Measurements from ENCODE around the gene PLD4.
"Not testable (repeated sequence)": the region's sequence is repeated elsewhere in the genome, so short reads cannot be mapped to it uniquely, and the experiment has no call there.

Gene PLD4

DNA sequence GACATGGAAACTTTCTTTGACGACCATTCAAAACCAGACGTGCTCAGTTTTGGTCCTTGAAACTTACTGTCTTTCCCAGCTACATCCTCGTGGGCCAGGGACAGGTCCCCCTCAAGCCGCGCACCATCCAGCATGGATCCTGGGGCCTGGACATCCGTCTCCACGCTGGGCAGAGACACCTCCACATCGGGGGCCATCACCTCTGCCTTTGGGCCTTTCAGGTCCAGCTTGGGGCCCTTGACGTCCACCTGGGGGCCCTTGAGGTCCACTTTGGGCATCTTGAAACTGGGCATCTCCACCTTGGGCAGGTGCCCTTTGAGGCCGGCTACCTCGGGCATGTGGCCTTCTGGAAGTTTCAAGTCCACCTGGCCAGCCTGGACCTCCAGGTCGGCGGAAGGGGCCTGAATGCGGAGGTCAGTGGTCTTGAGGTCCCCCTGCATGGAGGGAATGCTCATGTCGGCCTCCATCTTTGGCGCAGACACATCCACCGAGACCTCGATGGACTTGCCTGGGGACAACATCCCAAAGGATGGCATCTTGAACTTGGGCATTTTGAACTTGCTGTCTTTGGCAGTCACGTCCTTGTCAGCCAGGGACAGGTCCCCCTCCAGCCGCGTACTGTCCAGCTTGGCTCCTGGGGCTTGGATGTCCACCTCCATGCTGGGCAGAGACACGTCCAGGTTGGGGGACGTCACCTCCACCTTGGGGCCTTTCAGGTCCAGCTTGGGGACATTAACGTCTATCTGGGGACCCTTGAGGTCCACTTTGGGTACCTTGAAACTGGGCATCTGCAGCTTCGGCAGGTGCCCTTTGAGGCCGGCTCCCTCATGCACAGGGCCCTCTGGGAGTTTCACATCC lies 17.1 kb downstream of the PLD4 start:
- DNase-seq (ENCODE audit: low read depth, low spot score), result no peak

GRCh38 chr14:104942586-104942985 lies 17.9 kb downstream of the PLD4 start:
- no peak for DNase-seq (ENCODE audit: low read depth, low spot score)

DNA sequence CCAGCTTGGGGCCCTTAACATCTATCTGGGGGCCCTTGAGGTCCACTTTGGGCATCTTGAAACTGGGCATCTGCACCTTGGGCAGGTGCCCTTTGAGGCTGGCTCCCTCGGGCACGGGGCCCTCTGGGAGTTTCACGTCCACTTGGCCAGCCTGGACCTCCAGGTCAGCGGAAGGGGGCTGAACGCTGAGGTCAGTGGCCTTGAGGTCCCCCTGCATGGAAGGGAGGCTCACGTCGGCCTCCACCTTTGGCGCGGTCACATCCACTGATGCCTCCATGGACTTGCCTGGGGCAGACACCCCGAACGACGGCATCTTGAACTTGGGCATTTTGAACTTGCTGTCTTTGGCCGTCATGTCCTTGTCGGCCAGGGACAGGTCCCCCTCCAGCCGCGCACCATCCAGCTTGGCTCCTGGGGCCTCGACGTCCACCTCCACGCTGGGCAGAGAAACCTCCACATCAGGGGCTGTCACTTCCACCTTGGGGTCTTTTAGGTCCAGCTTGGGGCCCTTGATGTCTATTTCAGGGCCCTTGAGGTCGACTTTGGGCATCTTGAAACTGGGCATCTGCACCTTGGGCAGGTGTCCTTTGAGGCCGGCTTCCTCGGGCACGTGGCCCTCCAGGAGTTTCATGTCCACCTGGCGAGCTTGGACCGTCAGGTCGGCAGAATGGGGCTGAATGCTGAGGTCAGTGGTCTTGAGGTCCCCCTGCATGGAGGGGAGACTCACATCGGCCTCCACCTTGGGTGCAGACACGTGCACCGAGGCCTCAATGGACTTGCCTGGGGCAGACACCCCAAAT lies 18.7 kb downstream of the PLD4 start:
- DNase-seq (ENCODE audit: low read depth, low spot score), result not testable (repeated sequence)

GRCh38 chr14:104944016-104944308 lies 19.3 kb downstream of the PLD4 start:
- DNase-seq (ENCODE audit: low read depth, low spot score), result not testable (repeated sequence)

DNA sequence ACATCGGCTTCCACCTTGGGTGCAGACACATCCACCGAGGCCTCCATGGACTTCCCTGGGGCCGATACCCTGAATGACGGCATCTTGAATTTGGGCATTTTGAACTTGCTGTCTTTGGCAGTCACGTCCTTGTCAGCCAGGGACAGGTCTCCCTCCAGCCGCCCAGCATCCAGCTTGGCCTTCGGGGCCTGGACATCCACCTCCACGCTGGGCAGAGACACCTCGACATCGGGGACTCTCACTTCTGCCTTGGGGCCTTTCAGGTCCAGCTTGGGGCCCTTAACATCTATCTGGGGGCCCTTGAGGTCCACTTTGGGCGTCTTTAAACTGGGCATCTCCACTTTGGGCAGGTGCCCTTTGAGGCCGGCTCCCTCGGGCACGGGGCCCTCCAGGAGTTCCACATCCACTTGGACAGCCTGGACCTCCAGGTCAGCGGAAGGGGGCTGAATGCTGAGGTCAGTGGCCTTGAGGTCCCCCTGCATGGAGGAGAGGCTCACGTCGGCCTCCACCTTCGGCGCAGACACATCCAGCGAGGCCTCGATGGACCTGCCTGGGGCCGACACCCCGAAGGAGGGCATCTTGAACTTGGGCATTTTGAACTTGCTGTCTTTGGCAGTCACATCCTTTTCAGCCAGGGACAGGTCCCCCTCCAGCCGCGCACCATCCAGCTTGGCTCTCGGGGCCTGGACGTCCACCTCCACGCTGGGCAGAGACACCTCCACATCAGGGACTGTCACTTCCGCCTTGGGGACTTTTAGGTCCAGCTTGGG lies 19.9 kb downstream of the PLD4 start:
- not testable (repeated sequence) for DNase-seq (ENCODE audit: low read depth, low spot score)

DNA sequence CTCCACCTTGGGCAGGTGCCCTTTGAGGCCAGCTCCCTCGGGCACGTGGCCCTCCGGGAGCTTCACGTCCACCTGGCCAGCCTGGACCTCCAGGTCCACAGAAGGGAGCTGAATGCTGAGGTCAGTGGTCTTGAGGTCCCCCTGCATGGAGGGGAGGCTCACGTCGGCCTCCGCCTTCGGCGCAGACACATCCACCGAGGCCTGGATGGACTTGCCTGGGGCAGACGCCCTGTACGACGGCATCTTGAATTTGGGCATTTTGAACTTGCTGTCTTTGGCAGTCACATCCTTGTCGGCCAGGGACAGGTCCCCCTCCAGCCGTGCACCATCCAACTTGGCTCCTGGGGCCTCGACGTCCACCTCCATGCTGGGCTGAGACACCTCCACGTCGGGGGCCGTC lies 20.6 kb downstream of the PLD4 start:
- DNase-seq (ENCODE audit: low read depth, low spot score), result not testable (repeated sequence)

DNA sequence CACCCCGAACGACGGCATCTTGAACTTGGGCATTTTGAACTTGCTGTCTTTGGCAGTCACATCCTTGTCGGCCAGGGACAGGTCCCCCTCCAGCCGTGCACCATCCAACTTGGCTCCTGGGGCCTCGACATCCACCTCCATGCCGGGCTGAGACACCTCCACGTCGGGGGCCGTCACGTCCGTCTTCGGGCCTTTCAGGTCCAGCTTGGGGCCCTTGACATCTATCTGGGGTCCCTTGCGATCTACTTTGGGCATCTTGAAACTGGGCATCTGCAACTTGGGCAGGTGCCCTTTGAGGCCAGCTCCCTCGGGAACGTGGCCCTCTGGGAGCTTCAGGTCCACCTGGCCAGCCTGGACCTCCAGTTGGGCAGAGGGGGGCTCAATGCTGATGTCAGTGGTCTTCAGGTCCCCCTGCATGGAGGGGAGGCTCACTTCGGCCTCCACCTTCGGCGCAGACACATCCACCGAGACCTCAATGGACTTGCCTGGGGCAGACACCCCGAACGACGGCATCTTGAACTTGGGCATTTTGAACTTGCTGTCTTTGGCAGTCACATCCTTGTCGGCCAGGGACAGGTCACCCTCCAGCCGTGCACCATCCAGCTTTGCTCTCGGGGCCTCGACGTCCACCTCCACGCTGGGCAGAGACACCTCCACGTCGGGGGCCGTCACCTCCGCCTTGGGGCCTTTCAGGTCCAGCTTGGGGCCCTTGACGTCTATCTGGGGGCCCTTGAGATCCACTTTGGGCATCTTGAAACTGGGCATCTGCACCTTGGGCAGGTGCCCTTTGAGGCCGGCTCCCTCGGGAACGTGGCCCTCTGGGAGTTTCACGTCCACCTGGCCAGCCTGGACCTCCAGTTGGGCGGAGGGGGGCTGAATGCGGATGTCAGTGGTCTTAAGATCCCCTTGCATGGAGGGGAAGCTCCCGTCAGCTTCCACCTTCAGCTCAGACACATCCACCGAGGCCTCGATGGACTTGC lies 21.6 kb downstream of the PLD4 start:
- not testable (repeated sequence) for DNase-seq (ENCODE audit: low read depth, low spot score)

- not testable (repeated sequence) for DNase-seq (ENCODE audit: low read depth, low spot score)
Measured at GRCh38 chr14:104947201-104947600, 22.5 kb downstream of the PLD4 start.

DNA sequence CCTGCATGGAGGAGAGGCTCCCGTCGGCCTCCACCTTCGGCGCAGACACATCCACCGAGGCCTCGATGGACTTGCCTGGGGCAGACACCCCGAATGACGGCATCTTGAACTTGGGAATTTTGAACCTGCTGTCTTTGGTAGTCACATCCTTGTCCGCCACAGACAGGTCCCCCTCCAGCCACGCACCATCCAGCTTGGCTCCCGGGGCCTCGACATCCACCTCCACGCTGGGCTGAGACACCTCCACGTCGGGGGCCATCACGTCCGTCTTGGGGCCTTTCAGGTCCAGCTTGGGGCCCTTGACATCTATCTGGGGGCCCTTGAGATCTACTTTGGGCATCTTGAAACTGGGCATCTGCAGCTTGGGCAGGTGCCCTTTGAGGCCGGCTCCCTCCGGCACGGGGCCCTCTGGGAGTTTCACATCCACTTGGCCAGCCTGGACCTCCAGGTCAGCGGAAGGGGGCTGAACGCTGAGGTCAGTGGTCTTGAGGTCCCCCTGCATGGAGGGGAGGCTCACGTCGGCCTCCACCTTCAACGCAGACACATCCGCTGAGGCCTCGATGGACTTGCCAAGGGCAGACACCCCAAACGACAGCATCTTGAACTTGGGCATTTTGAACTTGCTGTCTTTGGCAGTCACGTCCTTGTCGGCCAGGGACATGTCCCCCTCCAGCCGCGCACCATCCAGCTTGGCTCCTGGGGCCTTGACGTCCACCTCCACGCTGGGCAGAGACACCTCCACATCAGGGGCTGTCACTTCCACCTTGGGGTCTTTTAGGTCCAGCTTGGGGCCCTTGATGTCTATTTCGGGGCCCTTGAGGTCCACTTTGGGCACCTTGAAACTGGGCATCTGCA lies 23.4 kb downstream of the PLD4 start:
- not testable (repeated sequence) for DNase-seq (ENCODE audit: low read depth, low spot score)

- no peak for DNase-seq (ENCODE audit: low read depth, low spot score)
Measured at GRCh38 chr14:104948736-104949031, 24.0 kb downstream of the PLD4 start.

DNA sequence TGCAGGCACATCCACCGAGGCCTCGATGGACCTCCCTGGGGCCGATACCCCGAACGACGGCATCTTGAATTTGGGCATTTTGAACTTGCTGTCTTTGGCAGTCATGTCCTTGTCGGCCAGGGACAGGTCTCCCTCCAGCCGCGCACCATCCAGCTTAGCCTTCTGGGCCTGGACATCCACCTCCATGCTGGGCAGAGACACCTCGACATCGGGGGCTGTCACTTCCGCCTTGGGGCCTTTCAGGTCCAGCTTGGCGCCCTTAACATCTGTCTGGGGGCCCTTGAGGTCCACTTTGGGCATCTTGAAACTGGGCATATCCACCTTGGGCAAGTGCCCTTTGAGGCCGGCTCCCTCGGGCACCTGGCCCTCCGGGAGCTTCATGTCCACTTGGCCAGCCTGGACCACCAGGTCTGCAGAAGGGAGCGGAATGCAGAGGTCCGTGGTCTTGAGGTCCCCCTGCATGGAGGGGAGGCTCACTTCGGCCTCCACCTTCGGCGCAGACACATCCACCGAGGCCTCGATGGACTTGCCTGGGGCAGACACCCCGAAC lies 24.8 kb downstream of the PLD4 start:
- DNase-seq (ENCODE audit: low read depth, low spot score), result not testable (repeated sequence)

DNA sequence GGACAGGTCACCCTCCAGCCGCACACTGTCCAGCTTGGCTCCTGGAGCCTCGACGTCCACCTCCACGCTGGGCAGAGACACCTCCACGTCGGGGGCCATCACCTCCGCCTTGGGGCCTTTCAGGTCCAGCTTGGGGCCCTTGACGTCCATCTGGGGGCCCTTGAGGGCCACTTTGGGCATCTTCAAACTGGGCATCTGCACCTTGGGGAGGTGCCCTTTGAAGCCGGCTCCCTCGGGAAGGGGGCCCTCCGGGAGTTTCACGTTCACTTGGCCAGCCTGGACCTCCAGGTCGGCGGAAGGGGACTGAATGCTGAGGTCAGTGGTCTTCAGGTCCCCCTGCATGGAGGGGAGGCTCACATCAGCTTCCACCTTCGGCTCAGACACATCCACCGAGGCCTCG lies 25.3 kb downstream of the PLD4 start:
- no peak for DNase-seq (ENCODE audit: low read depth, low spot score)

GRCh38 chr14:104950701-104951100 lies 26.0 kb downstream of the PLD4 start:
- not testable (repeated sequence) for DNase-seq (ENCODE audit: low read depth, low spot score)

DNA sequence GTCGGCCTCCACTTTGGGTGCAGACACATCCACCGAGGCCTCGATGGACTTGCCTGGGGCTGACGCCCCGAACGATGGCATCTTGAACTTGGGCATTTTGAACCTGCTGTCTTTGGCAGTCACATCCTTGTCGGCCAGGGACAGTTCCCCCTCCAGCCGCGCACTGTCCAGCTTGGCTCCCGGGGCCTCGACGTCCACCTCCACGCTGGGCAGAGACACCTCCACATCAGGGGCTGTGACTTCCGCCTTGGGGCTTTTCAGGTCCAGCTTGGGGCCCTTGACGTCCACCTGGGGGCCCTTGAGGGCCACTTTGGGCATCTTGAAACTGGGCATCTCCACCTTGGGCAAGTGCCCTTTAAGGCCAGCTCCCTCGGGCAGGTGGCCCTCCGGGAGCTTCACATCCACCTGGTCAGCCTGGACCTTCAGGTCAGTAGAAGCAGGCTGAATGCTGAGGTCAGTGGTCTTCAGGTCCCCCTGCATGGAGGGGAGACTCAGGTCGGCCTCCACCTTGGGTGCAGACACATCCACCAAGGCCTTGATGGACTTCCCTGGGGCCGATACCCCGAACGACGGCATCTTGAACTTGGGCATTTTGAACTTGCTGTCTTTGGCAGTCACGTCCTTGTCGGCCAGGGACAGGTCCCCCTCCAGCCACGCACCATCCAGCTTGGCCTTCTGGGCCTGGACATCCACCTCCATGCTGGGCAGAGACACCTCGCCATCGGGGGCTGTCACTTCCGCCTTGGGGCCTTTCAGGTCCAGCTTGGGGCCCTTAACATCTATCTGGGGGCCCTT lies 27.4 kb downstream of the PLD4 start:
- not testable (repeated sequence) for DNase-seq (ENCODE audit: low read depth, low spot score)

DNA sequence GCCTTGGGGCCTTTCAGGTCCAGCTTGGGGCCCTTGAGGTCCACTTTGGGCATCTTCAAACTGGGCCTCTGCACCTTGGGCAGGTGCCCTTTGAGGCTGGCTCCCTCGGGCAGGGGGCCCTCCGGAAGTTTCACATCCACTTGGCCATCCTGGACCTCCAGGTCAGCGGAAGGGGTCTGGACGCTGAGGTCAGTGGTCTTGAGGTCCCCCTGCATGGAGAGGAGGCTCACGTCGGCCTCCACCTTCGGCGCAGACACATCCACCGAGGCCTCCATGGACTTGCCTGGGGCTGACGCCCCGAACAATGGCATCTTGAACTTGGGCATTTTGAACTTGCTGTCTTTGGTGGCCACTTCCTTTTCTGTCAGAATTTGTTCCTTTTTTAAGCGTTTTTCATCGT lies 28.4 kb downstream of the PLD4 start:
- no peak for DNase-seq (ENCODE audit: low read depth, low spot score)

DNA sequence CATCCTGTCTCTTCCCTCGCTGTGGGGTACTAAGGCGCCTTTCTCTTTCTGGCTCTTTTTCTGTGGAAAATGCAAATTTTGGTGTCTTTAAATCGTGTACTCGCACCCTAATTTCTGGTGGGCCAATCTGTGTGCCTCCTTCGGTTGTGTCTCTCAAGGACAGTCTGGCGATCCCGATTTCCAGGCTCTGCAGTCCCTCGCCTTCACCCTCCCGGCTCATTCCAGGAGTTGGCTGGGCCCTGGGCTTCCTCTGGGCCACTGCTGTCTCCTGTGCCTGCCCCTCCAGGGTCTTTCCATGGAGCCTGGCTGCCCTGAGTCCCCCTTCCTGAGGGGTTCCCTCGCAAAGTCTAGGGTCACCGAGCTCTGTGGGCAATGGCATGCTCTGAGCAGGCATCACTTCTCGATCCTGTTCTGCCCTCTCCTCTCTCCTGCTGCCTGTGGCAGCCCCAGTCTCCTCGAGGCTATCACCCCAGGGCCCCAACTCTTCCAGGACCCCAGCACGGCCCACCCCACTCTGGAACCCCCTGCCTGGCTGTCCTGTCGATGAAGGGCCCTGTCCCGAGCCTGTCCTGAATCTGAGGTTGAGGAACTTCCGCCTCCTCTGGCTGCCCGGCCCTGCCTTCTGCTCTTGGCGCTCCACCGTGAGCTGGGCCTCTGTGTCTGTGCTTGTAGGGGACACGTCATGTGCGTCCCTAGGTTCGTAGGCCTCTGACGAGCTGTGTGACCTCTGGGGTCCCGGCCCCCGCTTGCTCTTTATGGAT lies 29.4 kb downstream of the PLD4 start:
- no peak for DNase-seq (ENCODE audit: low read depth, low spot score)

GRCh38 chr14:104954746-104955395 lies 30.2 kb downstream of the PLD4 start:
- DNase-seq (ENCODE audit: low read depth, low spot score), result no peak

- no peak for DNase-seq (ENCODE audit: low read depth, low spot score)
Measured at GRCh38 chr14:104955396-104955770, 30.7 kb downstream of the PLD4 start.

All from iPS DF 19.7 (cell line).